H9 (cell line): Measurements from ENCODE around the gene GALNT9. TPM values are rescaled to one million over a fixed set of nuclear protein-coding genes. Genes with fewer than 3 reads are reported as not detected.

Experiments used
- DNase-seq: peaks from one replicate; pipeline ENCODE4 v3.0.0-alpha.2; 2017
- H2AFZ ChIP-seq: one replicate; pipeline ENCODE4 v1.6.1; 2013; ENCODE audit warnings: mild to moderate bottlenecking, low read length, control low read depth, moderate library complexity
- H2AK5ac ChIP-seq: 2 replicates; pipeline ENCODE4 v1.6.1; 2013; ENCODE audit warnings: low read length, control low read depth, mixed read lengths; ENCODE audit not compliant: insufficient read length
- H2BK120ac ChIP-seq: one replicate; pipeline ENCODE4 v1.6.1; 2013; ENCODE audit warnings: low read depth, mild to moderate bottlenecking, low read length, control low read depth, inconsistent platforms; ENCODE audit not compliant: poor library complexity, severe bottlenecking
- H2BK12ac ChIP-seq: 2 replicates; pipeline ENCODE4 v1.6.1; 2013; ENCODE audit warnings: low read length, control low read depth, mixed read lengths, low read depth; ENCODE audit not compliant: insufficient read length
- H2BK15ac ChIP-seq: 2 replicates; pipeline ENCODE4 v1.6.1; 2013; ENCODE audit warnings: low read depth, low read length, control low read depth
- H2BK20ac ChIP-seq: one replicate; pipeline ENCODE4 v1.6.1; 2013; ENCODE audit warnings: low read depth, mild to moderate bottlenecking, low read length, control low read depth, inconsistent platforms; ENCODE audit not compliant: poor library complexity, severe bottlenecking
- H2BK5ac ChIP-seq: 2 replicates; pipeline ENCODE4 v1.6.1; 2013; ENCODE audit warnings: low read length, control low read depth, mixed read lengths; ENCODE audit not compliant: insufficient read length
- H3K14ac ChIP-seq: 2 replicates; pipeline ENCODE4 v1.6.1; 2013; ENCODE audit warnings: low read length, control low read depth; ENCODE audit not compliant: insufficient read depth
- H3K18ac ChIP-seq: 2 replicates; pipeline ENCODE4 v1.6.1; 2013; ENCODE audit warnings: low read depth, mild to moderate bottlenecking, mixed read lengths, low read length, control low read depth; ENCODE audit not compliant: insufficient read length
- H3K23ac ChIP-seq: 2 replicates; pipeline ENCODE4 v1.6.1; 2013; ENCODE audit warnings: low read length, control low read depth, mixed read lengths, low read depth; ENCODE audit not compliant: insufficient read length
- H3K23me2 ChIP-seq: 2 replicates; pipeline ENCODE4 v1.6.1; 2013; ENCODE audit warnings: low read depth, mild to moderate bottlenecking, mixed read lengths, low read length, control low read depth; ENCODE audit not compliant: insufficient read length, poor library complexity, severe bottlenecking
- H3K27ac ChIP-seq: 2 replicates; pipeline ENCODE4 v1.5.1; 2013; ENCODE audit warnings: low read length, control low read depth, mixed read lengths, low read depth; ENCODE audit not compliant: insufficient read length
- H3K27me3 ChIP-seq: 2 replicates; pipeline ENCODE4 v1.6.1; 2013; ENCODE audit warnings: low read length, control low read depth, inconsistent platforms; ENCODE audit not compliant: insufficient read depth
- H3K4ac ChIP-seq: 2 replicates; pipeline ENCODE4 v1.6.1; 2013; ENCODE audit warnings: low read depth, mild to moderate bottlenecking, control low read depth, inconsistent platforms, low read length, moderate library complexity
- H3K4me1 ChIP-seq: 2 replicates; pipeline ENCODE4 v1.6.1; 2013; ENCODE audit warnings: low read length, control low read depth, inconsistent platforms; ENCODE audit not compliant: insufficient read depth
- H3K4me2 ChIP-seq: 2 replicates; pipeline ENCODE4 v1.6.1; 2013; ENCODE audit warnings: low read length, control low read depth, mixed read lengths; ENCODE audit not compliant: insufficient read length, insufficient read depth
- H3K56ac ChIP-seq: 2 replicates; pipeline ENCODE4 v1.6.1; 2013; ENCODE audit warnings: low read depth, mild to moderate bottlenecking, mixed read lengths, low read length, control low read depth; ENCODE audit not compliant: insufficient read length
- H3K79me1 ChIP-seq: 2 replicates; pipeline ENCODE4 v1.6.1; 2013; ENCODE audit warnings: low read depth, mild to moderate bottlenecking, moderate library complexity, low read length, control low read depth, inconsistent platforms; ENCODE audit not compliant: insufficient read depth, poor library complexity, severe bottlenecking
- H3K79me2 ChIP-seq: 2 replicates; pipeline ENCODE4 v1.6.1; 2013; ENCODE audit warnings: low read length, control low read depth, inconsistent platforms; ENCODE audit not compliant: insufficient read depth
- H3K9ac ChIP-seq: 2 replicates; pipeline ENCODE4 v1.6.1; 2013; ENCODE audit warnings: low read length, control low read depth, mixed read lengths; ENCODE audit not compliant: insufficient read length; ENCODE audit errors: extremely low read depth
- H3K9me3 ChIP-seq: one replicate; pipeline ENCODE4 v1.6.1; 2013; ENCODE audit warnings: low read depth, low read length, inconsistent platforms; ENCODE audit not compliant: control insufficient read depth
- H3T11ph ChIP-seq: one replicate; pipeline ENCODE4 v1.6.1; 2013; ENCODE audit warnings: mild to moderate bottlenecking, low read length, control low read depth, inconsistent platforms
- H4K20me1 ChIP-seq: one replicate; pipeline ENCODE4 v1.6.1; 2013; ENCODE audit not compliant: control insufficient read depth, insufficient read length, insufficient read depth
- H4K5ac ChIP-seq: 2 replicates; pipeline ENCODE4 v1.6.1; 2013; ENCODE audit warnings: low read depth, mild to moderate bottlenecking, mixed read lengths, low read length, control low read depth; ENCODE audit not compliant: insufficient read length
- H4K8ac ChIP-seq: replicated peaks from 2 replicates; pipeline ENCODE4 v1.6.1; 2013; ENCODE audit warnings: low read length, control low read depth, mixed read lengths, low read depth; ENCODE audit not compliant: insufficient read length
- H4K91ac ChIP-seq: 2 replicates; pipeline ENCODE4 v1.6.1; 2013; ENCODE audit warnings: low read depth, mild to moderate bottlenecking, moderate library complexity, mixed read lengths, low read length, control low read depth; ENCODE audit not compliant: insufficient read length
- H3K27ac Mint-ChIP-seq, 3 experiments: 2 replicates in 2 of 3; 3 replicates in 1 of 3; pipeline ENCODE4 v1.8.0; 2020 to 2021; ENCODE audit warnings: mixed read lengths in 3 of 3, mild to moderate bottlenecking in 1 of 3, moderate library complexity in 1 of 3
- H3K27me3 Mint-ChIP-seq: 2 replicates; pipeline ENCODE4 v1.8.0; 2021; ENCODE audit warnings: low read depth, mild to moderate bottlenecking, moderate library complexity, mixed read lengths
- H3K36me3 Mint-ChIP-seq, 3 experiments: 2 replicates in 2 of 3; 3 replicates in 1 of 3; pipeline ENCODE4 v1.8.0; 2020 to 2021; ENCODE audit warnings: low read depth in 3 of 3, mixed read lengths in 3 of 3; ENCODE audit not compliant: insufficient read depth in 1 of 3
- H3K4me1 Mint-ChIP-seq, 2 experiments: 2 replicates each; pipeline ENCODE4 v1.8.0; 2020; ENCODE audit warnings: mixed read lengths in 2 of 2
- H3K4me3 Mint-ChIP-seq, 2 experiments: 2 replicates in 1 of 2; 3 replicates in 1 of 2; pipeline ENCODE4 v1.8.0; 2020 to 2021; ENCODE audit warnings: mild to moderate bottlenecking in 2 of 2, mixed read lengths in 2 of 2, moderate library complexity in 1 of 2
- H3K9me3 Mint-ChIP-seq, 2 experiments: 2 replicates in 1 of 2; 3 replicates in 1 of 2; pipeline ENCODE4 v1.8.0; 2020; ENCODE audit warnings: mild to moderate bottlenecking in 2 of 2, mixed read lengths in 2 of 2, moderate library complexity in 1 of 2
- whole genome bisulfite sequencing: extraction: QIAGEN DNeasy Blood & Tissue Kit; methylation state at CpG from one replicate; pipeline ENCODE4 v1.1.7; 2013; ENCODE audit warnings: missing lambda C conversion rate, low lambda C conversion rate, mixed read lengths; ENCODE audit not compliant: insufficient read length; ENCODE audit errors: extremely low coverage; 5-methylcytosine and 5-hydroxymethylcytosine counted together
- total RNA-seq: library from RNA; stranded (reverse); gene quantifications from 2 replicates; pipeline ENCODE4 v1.2.1, GENCODE V29; 2021
- TF ChIP-seq, protein P1 (sequence below): fragments of 200-600 bp; sonication (generic); conservative IDR thresholded peaks from 3 replicates; pipeline ENCODE4 v1.8.0; 2021; ENCODE audit warnings: antibody characterized with exemption, mild to moderate bottlenecking

The GALNT9 gene
- total RNA-seq, 1 experiment from 2014 or later = 0.35 TPM

DNA sequence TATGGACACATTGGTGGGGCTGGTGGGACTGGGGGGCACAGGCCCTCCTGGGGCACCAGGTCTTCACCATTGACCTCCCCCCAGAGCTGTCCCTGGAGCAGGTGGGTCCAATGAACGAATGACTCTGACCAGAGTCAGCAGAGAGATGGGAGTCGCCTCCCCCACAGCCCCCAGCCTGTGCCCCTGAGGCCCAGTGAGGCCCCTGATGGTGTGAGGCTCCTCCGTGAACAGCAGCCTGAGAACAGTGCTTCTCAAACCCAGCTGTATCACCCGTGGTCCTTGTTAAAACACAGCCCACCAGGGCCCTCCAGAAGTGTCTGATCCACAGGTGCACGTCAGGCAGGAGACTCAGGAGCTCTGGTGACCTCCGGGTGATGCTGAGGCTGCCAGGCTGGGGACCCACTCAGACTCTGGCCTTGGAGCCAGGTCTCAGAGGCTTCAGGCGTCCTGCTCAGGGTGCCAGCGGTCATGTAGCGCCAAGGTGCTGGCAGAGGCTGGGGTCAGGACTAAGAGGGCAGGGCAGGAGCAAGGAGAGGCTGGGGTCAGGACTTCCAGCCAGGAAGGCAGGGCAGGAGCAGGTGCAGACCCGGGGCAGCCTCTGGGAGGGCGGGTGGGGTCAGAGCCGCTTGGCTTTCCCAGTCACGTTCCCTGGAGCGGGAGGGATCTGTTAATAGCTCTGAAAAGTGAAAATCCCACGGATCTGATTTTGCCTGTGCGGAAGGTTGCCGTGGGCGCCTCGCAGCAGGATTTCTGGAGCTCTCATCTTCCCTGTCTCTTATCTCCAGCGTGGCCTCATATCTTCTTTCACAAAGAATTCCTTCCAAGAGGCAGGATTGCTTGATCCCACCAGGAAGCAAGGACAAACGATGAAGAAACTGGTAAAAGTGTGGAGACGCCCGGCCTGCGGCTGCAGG is 35.0 kb downstream of the GALNT9 start:
- no peak overlapping the region for H3K9ac ChIP-seq
- no peak overlapping the region for H2AK5ac ChIP-seq
- no peak overlapping the region for H2BK20ac ChIP-seq
- no peaks in the 10 kb centered on the region for H3K79me1 ChIP-seq
- no CpG with 5 or more reads among the region's 24 CpGs for WGBS
- no peak overlapping the region for H3K56ac ChIP-seq
- H3K27ac Mint-ChIP-seq = no peak overlapping the region
- H3K9me3 Mint-ChIP-seq = peaks cover 2 to 8% of the 10 kb centered on the region in 2 experiments; a peak in 4 of 5 replicates
- H2BK15ac ChIP-seq = no peak overlapping the region
- H2BK12ac ChIP-seq = no peak overlapping the region
- peaks cover 0 to 4% (median 2%) of the 10 kb centered on the region in 3 experiments; a peak in 2 of 7 replicates for H3K36me3 Mint-ChIP-seq
- H3K27me3 Mint-ChIP-seq = peaks cover 57% of the 10 kb centered on the region
- no peaks in the 10 kb centered on the region for H4K20me1 ChIP-seq
- no peak overlapping the region for H2BK120ac ChIP-seq
- DNase-seq = no peak
- H3K4ac ChIP-seq = no peak overlapping the region
- H3K27me3 ChIP-seq = peaks cover 12% of the 10 kb centered on the region; the same call in 1 of the 2 replicates
- H3K23me2 ChIP-seq = no peaks in the 10 kb centered on the region
- H3K18ac ChIP-seq = no peak overlapping the region
- H4K91ac ChIP-seq = no peak overlapping the region
- H3K14ac ChIP-seq = no peak overlapping the region; the same call in 1 of the 2 replicates
- no peaks in the 10 kb centered on the region for H3K79me2 ChIP-seq
- H4K5ac ChIP-seq = no peak overlapping the region
- H3K4me3 Mint-ChIP-seq = no peak overlapping the region
- H3K23ac ChIP-seq = no peak overlapping the region
- no peaks in the 10 kb centered on the region for H3K4me1 ChIP-seq
- peaks cover 3 to 6% of the 10 kb centered on the region in 2 experiments; a peak in 3 of 4 replicates for H3K4me1 Mint-ChIP-seq
- no peak overlapping the region for H2AFZ ChIP-seq
- H3K4me2 ChIP-seq = no peak overlapping the region
- H3K9me3 ChIP-seq = no peaks in the 10 kb centered on the region
- H4K8ac ChIP-seq = no peak overlapping the region
- no peak overlapping the region for H3T11ph ChIP-seq
- no peak overlapping the region for H2BK5ac ChIP-seq
- TF ChIP-seq, protein P1, sequence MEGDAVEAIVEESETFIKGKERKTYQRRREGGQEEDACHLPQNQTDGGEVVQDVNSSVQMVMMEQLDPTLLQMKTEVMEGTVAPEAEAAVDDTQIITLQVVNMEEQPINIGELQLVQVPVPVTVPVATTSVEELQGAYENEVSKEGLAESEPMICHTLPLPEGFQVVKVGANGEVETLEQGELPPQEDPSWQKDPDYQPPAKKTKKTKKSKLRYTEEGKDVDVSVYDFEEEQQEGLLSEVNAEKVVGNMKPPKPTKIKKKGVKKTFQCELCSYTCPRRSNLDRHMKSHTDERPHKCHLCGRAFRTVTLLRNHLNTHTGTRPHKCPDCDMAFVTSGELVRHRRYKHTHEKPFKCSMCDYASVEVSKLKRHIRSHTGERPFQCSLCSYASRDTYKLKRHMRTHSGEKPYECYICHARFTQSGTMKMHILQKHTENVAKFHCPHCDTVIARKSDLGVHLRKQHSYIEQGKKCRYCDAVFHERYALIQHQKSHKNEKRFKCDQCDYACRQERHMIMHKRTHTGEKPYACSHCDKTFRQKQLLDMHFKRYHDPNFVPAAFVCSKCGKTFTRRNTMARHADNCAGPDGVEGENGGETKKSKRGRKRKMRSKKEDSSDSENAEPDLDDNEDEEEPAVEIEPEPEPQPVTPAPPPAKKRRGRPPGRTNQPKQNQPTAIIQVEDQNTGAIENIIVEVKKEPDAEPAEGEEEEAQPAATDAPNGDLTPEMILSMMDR = no peak
- H3K27ac ChIP-seq = no peak overlapping the region
